Gastrocnemius medialis (tissue), 4 donors: ENCODE results near the gene EHD4. TPM values are rescaled to one million over a fixed set of nuclear protein-coding genes. Genes with fewer than 3 reads are reported as not detected.

ENCODE experiments used
- ATAC-seq, 2 donors: fragments of 150-250 bp; one replicate each; pipeline ENCODE4 v1.9.1; 2016
- DNase-seq, 2 donors: peaks; one replicate each; pipeline ENCODE4 v3.0.0-alpha.2; 2019
- H3K27ac ChIP-seq, 4 donors: fragments of 200-600 bp; sonication (generic); 1 replicate in 1 of 4; 2 replicates in 3 of 4; pipeline ENCODE4 v1.5.1; 2016 to 2018; ENCODE audit warnings: mild to moderate bottlenecking in 2 of 4, moderate library complexity in 1 of 4
- H3K27me3 ChIP-seq, 3 donors: fragments of 200-600 bp; sonication (generic) in 2 of 3; 1 replicate in 1 of 3; 2 replicates in 2 of 3; pipeline versions ENCODE4 v1.5.1 to v1.6.0; 2016 to 2019; ENCODE audit warnings: mild to moderate bottlenecking in 1 of 3, moderate library complexity in 1 of 3
- H3K36me3 ChIP-seq, 2 donors: fragments of 200-600 bp; sonication (generic) in 1 of 2; one replicate each; pipeline ENCODE4 v1.5.1; 2017 to 2018
- H3K4me1 ChIP-seq, 2 donors: fragments of 200-600 bp; sonication (generic) in 1 of 2; one replicate each; pipeline ENCODE4 v1.5.1; 2016 to 2017; ENCODE audit warnings: mild to moderate bottlenecking in 2 of 2
- H3K4me3 ChIP-seq, 4 donors: fragments of 200-600 bp; sonication (generic) in 3 of 4; 1 replicate in 1 of 4; 2 replicates in 3 of 4; pipeline ENCODE4 v1.5.1; 2016 to 2019; ENCODE audit warnings: mild to moderate bottlenecking in 2 of 4
- H3K9me3 ChIP-seq, 3 donors: fragments of 200-600 bp; sonication (generic) in 2 of 3; 1 replicate in 1 of 3; 2 replicates in 2 of 3; pipeline ENCODE4 v1.5.1; 2016 to 2019
- CTCF ChIP-seq, 5 experiments: fragments of 450-650 bp in 3 of 5; fragments of 200-600 bp in 2 of 5; sonication (generic) in 2 of 5; IDR thresholded peaks in 4 of 5; conservative IDR thresholded peaks in 1 of 5; 1 replicate in 4 of 5; 2 replicates in 1 of 5; pipeline ENCODE4 v1.5.1; 2016 to 2019; ENCODE audit warnings: antibody characterized with exemption in 5 of 5, mild to moderate bottlenecking in 3 of 5, moderate library complexity in 3 of 5
- POLR2A ChIP-seq, 2 donors: fragments of 450-650 bp; IDR thresholded peaks; one replicate each; pipeline ENCODE4 v1.6.1; 2017; ENCODE audit warnings: antibody characterized with exemption in 2 of 2, mild to moderate bottlenecking in 2 of 2, moderate library complexity in 2 of 2
- in situ Hi-C, 4 donors: fragments of 200-750 bp; cut with MboI; loops; one replicate each; pipeline versions ENCODE4 v1.15.0 to v1.8.0; 2017; ENCODE audit warnings: low sequenced_read_pairs in 4 of 4
- intact Hi-C: fragments of 100-400 bp; cut with DNase I; formaldehyde crosslinking; loops from one replicate; pipeline ENCODE4 v1.15.1; 2023; ENCODE audit warnings: low total_unique reads
- total RNA-seq, 4 donors: library from RNA; depleted of rRNA; stranded (reverse); fragments of >200 nt; gene quantifications; one replicate each; pipeline versions ENCODE4 v1.1.0 to v1.2.3, GENCODE V29; 2016

The EHD4 gene
- total RNA-seq, 4 donors from 2014 or later: 3.8 to 7.1 (median 4.3) TPM

- no peaks in the 10 kb centered on the region for H3K36me3 ChIP-seq
- ATAC-seq: no peak
- DNase-seq: no peak
- intact Hi-C loops (no loop called here), in situ Hi-C loops (no loop called here)
- H3K4me3 ChIP-seq: no peak overlapping the region
- no peak for TF ChIP-seq POLR2A (IDR thresholded peaks at IDR 0.05)
- no peak for TF ChIP-seq CTCF (IDR thresholded peaks at IDR 0.05 in 4 of 5, conservative IDR thresholded peaks at IDR 0.05 in 1 of 5)
- H3K4me1 ChIP-seq: no peaks in the 10 kb centered on the region
- no peak overlapping the region for H3K27ac ChIP-seq
- no peaks in the 10 kb centered on the region for H3K27me3 ChIP-seq
- H3K9me3 ChIP-seq: no peaks in the 10 kb centered on the region
Measured at GRCh38 chr15:41979493-41980266, 7.3 kb upstream of the EHD4 start.

GRCh38 chr15:41978534-41978933, 6.2 kb upstream of the EHD4 start:
- TF ChIP-seq CTCF (IDR thresholded peaks at IDR 0.05 in 4 of 5, conservative IDR thresholded peaks at IDR 0.05 in 1 of 5) (no peak), POLR2A (IDR thresholded peaks at IDR 0.05) (no peak)
- in situ Hi-C loops: no loop called here
- no peaks in the 10 kb centered on the region for H3K9me3 ChIP-seq
- no peaks in the 10 kb centered on the region for H3K4me1 ChIP-seq
- no peaks in the 10 kb centered on the region for H3K36me3 ChIP-seq
- ATAC-seq (no peak), DNase-seq (no peak)
- intact Hi-C loops: no loop called here
- H3K27ac ChIP-seq: no peak overlapping the region
- no peak overlapping the region for H3K4me3 ChIP-seq
- H3K27me3 ChIP-seq: no peaks in the 10 kb centered on the region

DNA sequence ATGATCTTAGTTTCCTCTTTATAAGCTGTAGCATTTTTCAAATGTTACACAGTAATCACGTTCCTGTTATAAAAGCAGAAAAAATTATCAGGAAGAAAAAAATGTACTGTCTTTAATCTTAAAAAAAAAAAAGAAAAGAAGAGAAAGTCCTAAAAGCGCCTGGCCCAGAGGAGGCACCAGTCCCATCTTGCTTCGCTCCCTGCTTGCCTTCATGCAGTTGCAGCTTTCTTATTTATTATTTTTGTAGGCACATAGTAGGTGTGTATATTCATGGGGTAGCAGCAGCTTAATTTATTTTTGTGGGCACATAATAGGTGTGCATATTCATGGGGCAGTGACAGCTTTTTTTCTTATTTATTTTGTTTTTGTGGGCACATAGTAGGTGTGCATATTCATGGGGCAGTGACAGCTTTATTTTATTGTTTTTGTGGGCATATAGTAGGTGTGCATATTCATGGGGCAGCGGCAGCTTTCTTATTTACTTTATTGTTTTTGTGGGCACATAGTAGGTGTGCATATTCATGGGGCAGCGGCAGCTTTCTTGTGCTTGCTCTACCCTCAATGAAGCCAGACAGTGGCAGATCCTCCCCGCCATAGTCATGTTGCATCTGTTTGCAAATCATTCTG, 5.5 kb upstream of the EHD4 start:
- H3K36me3 ChIP-seq: no peaks in the 10 kb centered on the region
- no peak overlapping the region for H3K27ac ChIP-seq
- H3K4me1 ChIP-seq: peaks cover 0 to 3% of the 10 kb centered on the region in 2 donors
- DNase-seq (no peak), ATAC-seq (no peak)
- no peak for TF ChIP-seq CTCF (IDR thresholded peaks at IDR 0.05 in 4 of 5, conservative IDR thresholded peaks at IDR 0.05 in 1 of 5)
- no peak for TF ChIP-seq POLR2A (IDR thresholded peaks at IDR 0.05)
- intact Hi-C loops: no loop called here
- no peaks in the 10 kb centered on the region for H3K27me3 ChIP-seq
- H3K4me3 ChIP-seq: no peak overlapping the region
- H3K9me3 ChIP-seq: no peaks in the 10 kb centered on the region
- in situ Hi-C loops: no loop called here

GRCh38 chr15:41975669-41976068, 3.3 kb upstream of the EHD4 start:
- no peak for TF ChIP-seq CTCF (IDR thresholded peaks at IDR 0.05 in 4 of 5, conservative IDR thresholded peaks at IDR 0.05 in 1 of 5)
- no peak for TF ChIP-seq POLR2A (IDR thresholded peaks at IDR 0.05)
- DNase-seq (no peak), ATAC-seq (no peak)
- Histone ChIP-seq H3K27ac (no peak overlapping the region), H3K27me3 (no peaks in the 10 kb centered on the region), H3K36me3 (no peaks in the 10 kb centered on the region), H3K9me3 (no peaks in the 10 kb centered on the region), H3K4me3 (no peak overlapping the region), H3K4me1 (peaks cover 10 to 15% of the 10 kb centered on the region in 2 donors)
- in situ Hi-C loops: no loop called here
- intact Hi-C loops: no loop called here
